HCT116 (cell line): ENCODE results near the gene TAF1. TPM values are rescaled to one million over a fixed set of nuclear protein-coding genes. Genes with fewer than 3 reads are reported as not detected.

Source experiments
- ATAC-seq: fragments of 200-7000 bp; cut with Tn5 transposase; 2 replicates; pipeline ENCODE4 v1.9.1; 2020; ENCODE audit warnings: mild to moderate bottlenecking, moderate library complexity
- BruUV-seq: library from RNA; stranded (reverse); fragments of 400-500 nt; replicated peaks from 2 replicates; lab custom pipeline; 2021; lab: Mats Ljungman, UMichigan
- CTCF ChIA-PET: fragments of 300-600 bp; sonication (Branson Sonifier 250); formaldehyde crosslinking; loops from one replicate; lab custom pipeline; 2021; ENCODE audit warnings: antibody characterized with exemption; lab: Charles Lee
- POLR2A ChIA-PET: fragments of 300-600, 350-600 bp; sonication (Branson Sonifier 250); formaldehyde crosslinking; loops from one replicate; lab custom pipeline; 2021; ENCODE audit warnings: antibody characterized with exemption; lab: Charles Lee
- RAD21 ChIA-PET, 2 experiments: fragments of 300-600 bp; sonication (Branson Sonifier 250); formaldehyde crosslinking; loops; one replicate each; lab custom pipeline; 2023; ENCODE audit warnings: low total read pairs in 2 of 2; ENCODE audit not compliant: uncharacterized antibody in 2 of 2, unreplicated experiment in 2 of 2, low non-redundant PET in 1 of 2; lab: Charles Lee
- DNase-seq: peaks from one replicate; pipeline ENCODE4 v3.0.0-alpha.2; 2010; ENCODE audit warnings: low read depth, low spot score
- H2AFZ ChIP-seq: fragments of 200-600 bp; shearing (Covaris generic), sonication (generic); 2 replicates; pipeline ENCODE4 v1.6.1; 2017; ENCODE audit warnings: low read depth, mixed run types, mixed read lengths, antibody characterized with exemption, low read length; ENCODE audit not compliant: poor library complexity, severe bottlenecking
- H3K27ac ChIP-seq: 2 replicates; pipeline ENCODE4 v1.5.1; 2012; ENCODE audit warnings: low read depth, low read length
- H3K27me3 ChIP-seq: fragments of 200-600 bp; sonication (generic); 2 replicates; pipeline ENCODE4 v1.6.1; 2016; ENCODE audit warnings: mixed run types, low read length, mixed read lengths; ENCODE audit not compliant: insufficient read depth
- H3K36me3 ChIP-seq, 2 experiments: fragments of 200-500 bp in 1 of 2; fragments of 200-600 bp in 1 of 2; sonication (Bioruptor generic) in 1 of 2; sonication (generic) in 1 of 2; 2 replicates each; pipeline versions ENCODE4 v1.5.1 to v1.6.1; 2014 to 2016; ENCODE audit warnings: low read length in 2 of 2, inconsistent platforms in 1 of 2, mixed read lengths in 1 of 2, mixed run types in 1 of 2; ENCODE audit not compliant: insufficient read depth in 2 of 2, control insufficient read depth in 1 of 2
- H3K4me1 ChIP-seq, 2 experiments: fragments of 200-600 bp in 1 of 2; sonication (generic) in 1 of 2; 2 replicates each; pipeline versions ENCODE4 v1.5.1 to v1.6.1; 2012 to 2017; ENCODE audit warnings: low read length in 2 of 2, inconsistent platforms in 1 of 2, mild to moderate bottlenecking in 1 of 2, mixed read lengths in 1 of 2, mixed run types in 1 of 2, moderate library complexity in 1 of 2; ENCODE audit not compliant: insufficient read depth in 2 of 2, control insufficient read depth in 1 of 2
- H3K4me2 ChIP-seq: fragments of 200-600 bp; sonication (generic); 2 replicates; pipeline ENCODE4 v1.6.1; 2017; ENCODE audit warnings: mixed run types, low read length, mixed read lengths
- H3K4me3 ChIP-seq, 2 experiments: fragments of 200-600 bp in 1 of 2; sonication (generic) in 1 of 2; replicated peaks in 1 of 2; 2 replicates each; pipeline ENCODE4 v1.5.1; 2011 to 2016; ENCODE audit warnings: low read length in 2 of 2, control low read depth in 1 of 2, low read depth in 1 of 2, mild to moderate bottlenecking in 1 of 2, mixed read lengths in 1 of 2, mixed run types in 1 of 2
- H3K79me2 ChIP-seq: fragments of 200-600 bp; sonication (generic); 2 replicates; pipeline ENCODE4 v1.6.1; 2017; ENCODE audit warnings: mild to moderate bottlenecking, mixed run types, low read length, moderate library complexity, mixed read lengths; ENCODE audit not compliant: insufficient read depth
- H3K9ac ChIP-seq: fragments of 200-600 bp; sonication (generic); 2 replicates; pipeline ENCODE4 v1.6.1; 2016; ENCODE audit warnings: low read length, mixed read lengths
- H3K9me2 ChIP-seq: fragments of 200-600 bp; sonication (generic), shearing (Covaris generic); 2 replicates; pipeline ENCODE4 v1.6.1; 2017; ENCODE audit warnings: mixed run types, mild to moderate bottlenecking, moderate library complexity; ENCODE audit not compliant: insufficient read depth
- H3K9me3 ChIP-seq, 2 experiments: fragments of 200-500 bp in 1 of 2; fragments of 200-600 bp in 1 of 2; sonication (Bioruptor generic) in 1 of 2; sonication (generic) in 1 of 2; 2 replicates each; pipeline ENCODE4 v1.6.1; 2014 to 2017; ENCODE audit warnings: low read length in 2 of 2, mixed read lengths in 2 of 2, inconsistent platforms in 1 of 2, low read depth in 1 of 2, mild to moderate bottlenecking in 1 of 2, mixed run types in 1 of 2, moderate library complexity in 1 of 2; ENCODE audit not compliant: control insufficient read depth in 1 of 2, insufficient read depth in 1 of 2
- H4K20me1 ChIP-seq: fragments of 200-600 bp; sonication (generic), shearing (Covaris generic); 2 replicates; pipeline ENCODE4 v1.6.1; 2017; ENCODE audit warnings: mixed run types, mild to moderate bottlenecking, moderate library complexity; ENCODE audit not compliant: insufficient read depth
- ATF3 ChIP-seq: IDR thresholded peaks from 2 replicates; pipeline ENCODE4 v1.6.1; 2012
- CBX3 ChIP-seq: IDR thresholded peaks from 2 replicates; pipeline ENCODE4 v1.6.1; 2012; ENCODE audit warnings: low read depth
- CEBPB ChIP-seq: IDR thresholded peaks from 2 replicates; pipeline ENCODE4 v1.6.1; 2012; ENCODE audit warnings: low read depth
- CTCF ChIP-seq, 3 experiments: fragments of 200-600 bp in 1 of 3; sonication (generic) in 1 of 3; IDR thresholded peaks in 2 of 3; conservative IDR thresholded peaks in 1 of 3; 2 replicates each; pipeline ENCODE4 v1.5.1; 2012 to 2017; ENCODE audit warnings: low read depth in 2 of 3, low read length in 2 of 3, antibody characterized with exemption in 1 of 3, borderline replicate concordance in 1 of 3, control low read depth in 1 of 3, mild to moderate bottlenecking in 1 of 3, mixed read lengths in 1 of 3, mixed run types in 1 of 3, moderate library complexity in 1 of 3; ENCODE audit not compliant: insufficient read depth in 1 of 3
- EGR1 ChIP-seq: IDR thresholded peaks from 2 replicates; pipeline ENCODE4 v1.6.1; 2012; ENCODE audit warnings: low read depth
- ELF1 ChIP-seq: IDR thresholded peaks from 2 replicates; pipeline ENCODE4 v1.6.1; 2012; ENCODE audit warnings: low read depth, borderline replicate concordance
- EZH2 ChIP-seq: fragments of 200-600 bp; sonication (generic); IDR thresholded peaks from 2 replicates; pipeline ENCODE4 v1.6.1; 2017; ENCODE audit warnings: antibody characterized with exemption, mixed run types
- EZH2phosphoT487 ChIP-seq: fragments of 200-600 bp; IDR thresholded peaks from 2 replicates; pipeline ENCODE4 v1.6.1; 2018; ENCODE audit warnings: antibody characterized with exemption, borderline replicate concordance
- FOSL1 ChIP-seq: IDR thresholded peaks from 2 replicates; pipeline ENCODE4 v1.6.1; 2012; ENCODE audit warnings: low read depth
- JUND ChIP-seq: IDR thresholded peaks from 2 replicates; pipeline ENCODE4 v1.6.1; 2012
- MAX ChIP-seq: IDR thresholded peaks from 2 replicates; pipeline ENCODE4 v1.6.1; 2012
- POLR2A ChIP-seq: IDR thresholded peaks from 2 replicates; pipeline ENCODE4 v1.7.0; 2011; ENCODE audit warnings: borderline replicate concordance; ENCODE audit not compliant: insufficient read depth, insufficient read length; ENCODE audit errors: extremely low read depth
- SP1 ChIP-seq: IDR thresholded peaks from 2 replicates; pipeline ENCODE4 v1.6.1; 2012; ENCODE audit warnings: low read depth
- SRF ChIP-seq: IDR thresholded peaks from 2 replicates; pipeline ENCODE4 v1.6.1; 2012; ENCODE audit warnings: low read depth
- TCF7L2 ChIP-seq: IDR thresholded peaks from 2 replicates; pipeline ENCODE4 v1.7.0; 2011; ENCODE audit warnings: borderline replicate concordance, inconsistent platforms; ENCODE audit not compliant: insufficient read depth, insufficient read length; ENCODE audit errors: extremely low read depth
- YY1 ChIP-seq: IDR thresholded peaks from 2 replicates; pipeline ENCODE4 v1.6.1; 2011; ENCODE audit warnings: low read length, low read depth, moderate library complexity, mild to moderate bottlenecking; ENCODE audit not compliant: insufficient replicate concordance; ENCODE audit errors: extremely low read depth
- ZBTB33 ChIP-seq: IDR thresholded peaks from 2 replicates; pipeline ENCODE4 v1.6.1; 2011; ENCODE audit warnings: mild to moderate bottlenecking, low read length, moderate library complexity; ENCODE audit not compliant: insufficient replicate concordance; ENCODE audit errors: extremely low read depth
- ZFX ChIP-seq: fragments of 450-650 bp; IDR thresholded peaks from 2 replicates; pipeline ENCODE4 v1.6.1; 2017
- ZNF274 ChIP-seq: fragments of 200-500 bp; sonication (Bioruptor generic); IDR thresholded peaks from 2 replicates; pipeline ENCODE4 v1.6.1; 2014; ENCODE audit warnings: mild to moderate bottlenecking, low read depth, low read length, inconsistent platforms
- intact Hi-C: fragments of 100-400 bp; cut with micrococcal nuclease; formaldehyde crosslinking; loops from 2 replicates; pipeline ENCODE4 v1.10.0; 2022
- total RNA-seq: library from RNA; stranded (reverse); gene quantifications from one replicate; pipeline ENCODE4 v1.2.1, GENCODE V29; 2021; ENCODE audit not compliant: unreplicated experiment

Gene TAF1
- total RNA-seq, 1 experiment from 2014 or later = 27.7 TPM

DNA sequence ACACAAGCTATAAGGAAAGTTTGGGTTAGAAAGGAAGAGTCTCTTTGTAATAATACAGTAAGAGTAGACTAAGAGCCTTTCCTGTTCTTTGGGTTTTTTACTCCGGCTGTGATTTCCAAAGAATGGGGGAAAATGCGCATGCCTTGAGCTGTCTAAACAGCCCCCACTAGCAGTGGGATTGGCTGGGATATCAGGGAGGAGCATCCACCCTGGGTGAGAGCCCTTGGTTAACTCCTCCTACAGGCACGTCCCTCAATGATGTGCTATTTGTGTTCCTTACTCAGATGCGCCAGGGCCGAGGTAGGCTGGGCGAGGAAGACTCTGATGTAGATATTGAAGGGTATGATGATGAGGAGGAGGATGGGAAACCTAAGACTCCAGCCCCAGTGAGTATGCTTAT lies 92.7 kb downstream of the TAF1 start:
- ATAC-seq = no peak

More for the DNA sequence above, 92.7 kb downstream of the TAF1 start:
- Histone ChIP-seq H3K9me2 (no peaks in the 10 kb centered on the region), H4K20me1 (no peaks in the 10 kb centered on the region), H2AFZ (no peak overlapping the region), H3K9ac (no peak overlapping the region), H3K79me2 (no peaks in the 10 kb centered on the region), H3K4me1 (no peaks in the 10 kb centered on the region), H3K4me2 (no peak overlapping the region), H3K9me3 (no peaks in the 10 kb centered on the region), H3K36me3 (peaks cover 20 to 21% of the 10 kb centered on the region in 2 experiments; a peak in 3 of 4 replicates), H3K4me3 (no peak overlapping the region), H3K27ac (no peak overlapping the region), H3K27me3 (no peaks in the 10 kb centered on the region)
- ChIA-PET RAD21 (no interaction called here), CTCF (no interaction called here), POLR2A (no interaction called here)
- no TSS peak for BruUV-seq
- intact Hi-C loops = no loop called here
- TF ChIP-seq EZH2 = no peak
- no peak for TF ChIP-seq SRF
- TF ChIP-seq ZFX = no peak
- no peak for TF ChIP-seq FOSL1
- no peak for TF ChIP-seq JUND
- no peak for TF ChIP-seq ATF3
- no peak for TF ChIP-seq YY1
- no peak for TF ChIP-seq EGR1
- no peak for TF ChIP-seq CBX3
- TF ChIP-seq CEBPB = no peak
- no peak for TF ChIP-seq ELF1
- TF ChIP-seq TCF7L2 = no peak
- no peak for TF ChIP-seq ZNF274
- no peak for TF ChIP-seq SP1
- no peak for TF ChIP-seq EZH2phosphoT487
- no peak for TF ChIP-seq MAX
- no peak for TF ChIP-seq ZBTB33
- TF ChIP-seq CTCF (IDR thresholded peaks at IDR 0.05 in 2 of 3, conservative IDR thresholded peaks at IDR 0.05 in 1 of 3; ENCODE audit: borderline replicate concordance in 1 of 3, insufficient read depth in 1 of 3, low read depth in 2 of 3, low read length in 2 of 3) = no peak
- TF ChIP-seq POLR2A = no peak
- no peak for DNase-seq
